ENCODE results near the gene CACNB4.
"Not testable (repeated sequence)": the region's sequence is repeated elsewhere in the genome, so short reads cannot be mapped to it uniquely, and the experiment has no call there.

The CACNB4 gene

GRCh38 chr2:151905963-151906632 is 192.7 kb downstream of the CACNB4 start:
- DNase-seq (ENCODE audit: low read depth): no peak

GRCh38 chr2:151904807-151905206 is 194.0 kb downstream of the CACNB4 start:
- DNase-seq (ENCODE audit: low read depth): no peak

- no peak for DNase-seq (ENCODE audit: low read depth)
These were observed 194.8 kb downstream of the CACNB4 start for GRCh38 chr2:151904021-151904420.

- DNase-seq (ENCODE audit: low read depth): no peak
These were observed 196.0 kb downstream of the CACNB4 start for GRCh38 chr2:151902829-151903228.

- DNase-seq (ENCODE audit: low read depth): no peak
These were observed 198.5 kb downstream of the CACNB4 start for GRCh38 chr2:151900331-151900730.

- no peak for DNase-seq (ENCODE audit: low read depth)
These were observed 199.7 kb downstream of the CACNB4 start for GRCh38 chr2:151899156-151899555.

GRCh38 chr2:151891566-151892194 is 207.2 kb downstream of the CACNB4 start:
- DNase-seq (ENCODE audit: low read depth): no peak

- no peak for DNase-seq (ENCODE audit: low read depth)
These were observed 211.7 kb downstream of the CACNB4 start for GRCh38 chr2:151887164-151887563.

GRCh38 chr2:151886241-151886640 is 212.6 kb downstream of the CACNB4 start:
- no peak for DNase-seq (ENCODE audit: low read depth)

GRCh38 chr2:151882786-151883445 is 215.9 kb downstream of the CACNB4 start:
- DNase-seq (ENCODE audit: low read depth): no peak

- no peak for DNase-seq (ENCODE audit: low read depth)
These were observed 217.5 kb downstream of the CACNB4 start for GRCh38 chr2:151881342-151881741.

- no peak for DNase-seq (ENCODE audit: low read depth)
These were observed 218.3 kb downstream of the CACNB4 start for GRCh38 chr2:151880586-151880985.

GRCh38 chr2:151878655-151879563 is 219.9 kb downstream of the CACNB4 start:
- DNase-seq (ENCODE audit: low read depth): peak; percentile 36

- DNase-seq (ENCODE audit: low read depth): no peak
These were observed 220.6 kb downstream of the CACNB4 start for GRCh38 chr2:151878204-151878603.

- not testable (repeated sequence) for DNase-seq (ENCODE audit: low read depth)
These were observed 223.2 kb downstream of the CACNB4 start for GRCh38 chr2:151875631-151876030.

- DNase-seq (ENCODE audit: low read depth): peak; percentile 26
These were observed 226.4 kb downstream of the CACNB4 start for GRCh38 chr2:151872463-151872862.

- DNase-seq (ENCODE audit: low read depth): no peak
These were observed 229.6 kb downstream of the CACNB4 start for GRCh38 chr2:151869291-151869690.

GRCh38 chr2:151862700-151863099 is 236.1 kb downstream of the CACNB4 start:
- no peak for DNase-seq (ENCODE audit: low read depth)

GRCh38 chr2:151861174-151861573 is 237.7 kb downstream of the CACNB4 start:
- DNase-seq (ENCODE audit: low read depth): no peak

- no peak for DNase-seq (ENCODE audit: low read depth)
These were observed 238.2 kb downstream of the CACNB4 start for GRCh38 chr2:151860613-151861146.

GRCh38 chr2:151860210-151860609 is 238.6 kb downstream of the CACNB4 start:
- no peak for DNase-seq (ENCODE audit: low read depth)

GRCh38 chr2:151857650-151858049 is 241.2 kb downstream of the CACNB4 start:
- no peak for DNase-seq (ENCODE audit: low read depth)

All from fibroblast of the conjunctiva (primary cell).